Mesenteric fat pad (tissue), 1 donor: Measurements from ENCODE around the gene YTHDF1. TPM values are rescaled to one million over a fixed set of nuclear protein-coding genes. Genes with fewer than 3 reads are reported as not detected.

Source experiments
- DNase-seq: peaks from one replicate; pipeline ENCODE4 v3.0.0-alpha.2; 2020; ENCODE audit warnings: low spot score
- total RNA-seq: library from RNA; stranded (reverse); fragmentation: NEBNext Ultra II Directional; extraction: Animal tissue kit (Norgen Biotek cat#: 25700); gene quantifications from one replicate; pipeline ENCODE4 v1.2.1, GENCODE V29; 2021
- donor health status: DM: yes; HTN: yes; CAD: no.

Gene YTHDF1
- total RNA-seq, 1 donor from 2014 or later, result 33.6 TPM

DNA sequence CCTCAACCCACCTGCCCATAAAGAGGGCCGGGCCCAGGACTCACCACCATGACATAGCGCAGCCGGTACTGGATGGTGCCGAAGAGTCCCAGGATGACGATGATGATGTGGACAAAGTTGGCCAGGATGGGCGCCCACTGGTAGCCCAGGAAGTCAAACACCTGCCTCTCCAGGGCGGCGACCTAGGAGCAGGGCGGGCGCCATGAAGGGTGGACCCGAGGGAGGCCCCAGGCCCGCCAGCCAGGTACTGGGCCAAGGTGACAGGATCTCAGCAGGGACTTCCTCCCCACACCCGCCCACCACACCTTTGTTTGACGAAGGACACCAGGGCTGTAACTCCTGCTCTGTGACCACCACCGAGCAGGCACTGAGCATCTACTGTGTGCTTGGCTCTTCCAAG is 34.0 kb upstream of the YTHDF1 start:
- no peak for DNase-seq

- no peak for DNase-seq
These were observed 33.1 kb upstream of the YTHDF1 start for GRCh38 chr20:63248835-63249591.

- DNase-seq, result no peak
These were observed 31.8 kb upstream of the YTHDF1 start for GRCh38 chr20:63247671-63248228.

DNA sequence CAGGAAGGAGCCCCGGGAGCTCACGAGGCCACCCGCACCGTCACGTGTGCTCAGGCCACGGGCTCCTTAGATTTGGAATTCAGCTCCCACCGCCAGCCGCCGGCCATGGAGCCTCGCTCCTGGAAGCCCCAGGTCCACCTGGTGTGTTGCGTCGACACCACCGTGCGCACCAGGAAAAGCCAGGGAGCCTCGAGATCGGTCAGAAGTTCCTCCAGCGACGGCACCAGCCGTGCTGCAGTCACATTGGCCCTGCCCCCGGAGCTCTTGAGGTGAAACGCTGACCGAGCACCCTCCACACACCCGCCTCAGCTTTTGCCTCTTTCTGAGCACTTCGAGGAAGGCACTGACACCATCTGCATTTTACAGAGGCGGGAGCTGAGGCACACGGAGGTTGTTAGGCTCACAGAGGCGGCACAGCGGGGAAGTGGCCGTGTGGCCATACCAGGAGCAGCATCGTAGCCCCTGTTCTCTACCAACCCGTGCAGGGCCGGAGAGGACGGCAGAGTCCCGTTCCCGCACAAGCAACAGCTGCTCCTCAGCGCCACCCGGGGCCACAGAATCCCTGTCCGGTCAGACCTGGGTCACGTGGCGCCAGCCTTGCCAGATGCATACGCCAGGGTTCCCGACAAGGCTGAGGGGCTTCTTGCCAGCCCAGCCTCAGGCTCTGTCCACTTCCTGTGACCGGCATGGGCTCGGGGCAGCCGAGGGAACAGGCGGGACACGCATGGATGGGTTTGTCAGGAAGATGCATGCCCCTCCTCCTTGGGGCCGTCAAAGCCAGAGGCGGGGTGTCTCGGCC is 30.8 kb upstream of the YTHDF1 start:
- DNase-seq, result no peak

GRCh38 chr20:63244468-63244867 is 28.5 kb upstream of the YTHDF1 start:
- DNase-seq, result no peak

DNA sequence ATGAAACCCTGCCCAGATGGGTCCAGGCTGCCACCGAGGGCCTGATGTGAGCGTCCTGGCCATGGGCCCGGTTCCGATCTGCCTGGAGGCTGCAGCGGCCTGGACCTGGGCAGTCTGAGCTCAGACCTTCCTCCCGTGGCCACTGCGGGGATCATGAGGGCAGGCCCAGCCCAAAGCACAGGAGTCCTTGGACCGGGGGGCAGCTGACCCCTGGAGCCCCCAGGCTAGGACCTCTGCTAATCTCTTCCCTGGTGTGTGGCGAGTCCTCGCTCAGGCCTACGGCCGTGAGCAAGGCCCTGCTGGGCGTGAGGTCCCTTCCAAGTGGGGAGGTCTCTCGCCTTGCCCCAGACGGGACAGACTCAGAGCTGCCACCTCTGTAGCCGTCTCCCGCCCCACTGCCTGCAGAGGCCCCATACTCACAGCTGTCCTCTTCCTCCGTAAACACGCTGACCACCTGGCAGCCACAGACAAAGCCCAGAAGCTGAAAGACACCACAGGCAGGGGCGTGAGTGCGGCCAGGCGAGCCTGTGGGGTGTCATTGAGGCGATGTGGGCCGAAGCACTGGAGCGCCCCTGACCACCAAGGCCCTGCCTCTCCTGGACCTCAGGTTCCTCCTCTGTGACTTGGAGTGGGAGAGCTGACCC is 27.8 kb upstream of the YTHDF1 start:
- DNase-seq, result no peak

DNA sequence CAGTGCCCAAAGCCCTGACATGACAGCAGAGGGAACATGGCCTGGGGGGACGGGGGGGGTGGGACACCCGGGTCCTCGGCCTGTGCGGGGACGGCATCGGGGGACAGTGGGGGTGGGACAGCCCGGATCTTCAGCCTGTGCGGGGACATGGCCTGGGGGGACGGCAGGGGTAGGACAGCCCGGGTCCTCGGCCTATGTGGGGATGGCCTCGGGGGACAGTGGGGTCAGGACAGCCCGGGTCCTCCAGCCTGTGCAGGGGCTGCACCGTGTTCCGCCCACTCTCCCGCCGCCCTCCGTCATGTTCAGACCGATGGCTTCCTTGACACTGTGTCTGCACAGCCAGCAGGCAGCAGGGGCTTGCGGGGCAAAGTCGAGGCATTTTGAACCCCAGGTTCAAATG is 26.8 kb upstream of the YTHDF1 start:
- no peak for DNase-seq

- DNase-seq, result no peak
These were observed 25.3 kb upstream of the YTHDF1 start for GRCh38 chr20:63241272-63241671.

DNA sequence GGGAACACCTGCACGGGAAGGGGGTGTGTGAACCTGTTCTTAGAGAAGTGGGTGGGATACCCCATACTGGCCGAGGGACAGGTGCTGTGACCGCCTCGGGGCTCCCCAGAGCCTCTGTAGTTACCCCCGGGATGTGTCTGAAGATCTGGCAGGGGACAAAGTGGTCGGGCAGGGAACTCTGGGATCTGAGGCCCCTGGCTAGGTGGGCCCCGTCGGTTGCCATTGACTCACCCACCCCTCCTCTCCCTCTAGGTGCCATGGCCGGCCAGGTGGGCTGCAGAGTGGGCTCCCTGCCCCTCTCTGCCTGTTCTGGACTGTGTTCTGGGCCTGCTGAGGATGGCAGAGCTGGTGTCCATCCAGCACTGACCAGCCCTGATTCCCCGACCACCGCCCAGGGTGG is 24.1 kb upstream of the YTHDF1 start:
- DNase-seq, result no peak

- no peak for DNase-seq
These were observed 23.5 kb upstream of the YTHDF1 start for GRCh38 chr20:63239431-63239830.

- no peak for DNase-seq
These were observed 22.7 kb upstream of the YTHDF1 start for GRCh38 chr20:63238514-63239125.

- DNase-seq, result no peak
These were observed 22.1 kb upstream of the YTHDF1 start for GRCh38 chr20:63238031-63238430.

GRCh38 chr20:63236116-63236837 is 20.3 kb upstream of the YTHDF1 start:
- DNase-seq, result no peak

DNA sequence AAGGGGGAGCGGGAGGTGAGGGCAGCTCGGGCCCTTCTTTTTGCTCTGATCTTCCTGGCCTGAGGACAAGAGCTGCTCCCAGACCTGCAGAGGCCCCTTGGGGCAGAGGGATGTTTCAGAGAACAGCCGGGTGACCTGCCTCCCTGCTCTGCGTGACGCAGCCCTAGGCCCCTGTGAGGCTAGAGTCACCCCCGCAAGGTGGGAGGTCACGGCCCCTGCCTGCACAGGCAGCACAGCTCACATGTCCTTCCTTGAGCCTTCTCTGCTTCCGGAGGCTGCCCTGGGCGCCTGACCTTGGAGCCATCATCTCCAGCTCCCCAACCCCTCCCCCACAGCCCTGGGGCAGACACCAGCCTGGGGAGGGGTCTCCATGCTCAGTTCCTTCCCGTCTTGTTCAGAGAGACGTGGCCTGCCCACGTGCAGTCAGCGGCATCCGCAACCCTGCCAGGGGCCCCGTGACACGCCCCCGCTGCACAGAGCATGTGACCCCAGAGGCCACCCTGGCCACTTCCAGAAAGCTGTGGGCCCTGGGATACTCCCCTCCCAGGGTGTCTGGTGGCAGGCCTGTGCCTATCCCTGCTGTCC is 19.6 kb upstream of the YTHDF1 start, which contains the start of gene BIRC7:
TSS of gene BIRC7 (plus strand) at position 507 of the 585 bp plus-strand sequence. CDS start 192 bp downstream, outside the sequence.
- no peak for DNase-seq

- no peak for DNase-seq
These were observed 18.9 kb upstream of the YTHDF1 start for GRCh38 chr20:63234693-63235398.

DNA sequence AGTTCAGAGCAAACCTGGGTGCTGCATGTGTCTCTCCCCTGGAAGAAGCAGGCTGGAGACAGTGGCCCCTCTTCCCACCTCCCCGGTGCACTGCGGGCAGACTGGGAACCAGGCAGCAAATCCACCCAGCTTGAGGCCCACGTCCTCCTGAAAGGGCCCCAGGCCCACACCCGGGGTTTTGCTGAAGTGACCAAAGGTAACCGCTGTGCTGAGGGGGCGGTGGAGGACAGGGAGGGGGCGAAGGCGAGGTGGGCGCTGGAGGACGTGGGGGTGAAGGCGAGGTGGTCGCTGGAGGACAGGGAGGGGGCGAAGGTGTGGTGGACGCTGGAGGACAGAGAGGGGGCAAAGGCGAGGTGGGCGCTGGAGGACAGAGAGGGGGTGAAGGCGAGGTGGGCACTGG is 18.0 kb upstream of the YTHDF1 start:
- no peak for DNase-seq

- DNase-seq, result no peak
These were observed 17.1 kb upstream of the YTHDF1 start for GRCh38 chr20:63233061-63233344.

DNA sequence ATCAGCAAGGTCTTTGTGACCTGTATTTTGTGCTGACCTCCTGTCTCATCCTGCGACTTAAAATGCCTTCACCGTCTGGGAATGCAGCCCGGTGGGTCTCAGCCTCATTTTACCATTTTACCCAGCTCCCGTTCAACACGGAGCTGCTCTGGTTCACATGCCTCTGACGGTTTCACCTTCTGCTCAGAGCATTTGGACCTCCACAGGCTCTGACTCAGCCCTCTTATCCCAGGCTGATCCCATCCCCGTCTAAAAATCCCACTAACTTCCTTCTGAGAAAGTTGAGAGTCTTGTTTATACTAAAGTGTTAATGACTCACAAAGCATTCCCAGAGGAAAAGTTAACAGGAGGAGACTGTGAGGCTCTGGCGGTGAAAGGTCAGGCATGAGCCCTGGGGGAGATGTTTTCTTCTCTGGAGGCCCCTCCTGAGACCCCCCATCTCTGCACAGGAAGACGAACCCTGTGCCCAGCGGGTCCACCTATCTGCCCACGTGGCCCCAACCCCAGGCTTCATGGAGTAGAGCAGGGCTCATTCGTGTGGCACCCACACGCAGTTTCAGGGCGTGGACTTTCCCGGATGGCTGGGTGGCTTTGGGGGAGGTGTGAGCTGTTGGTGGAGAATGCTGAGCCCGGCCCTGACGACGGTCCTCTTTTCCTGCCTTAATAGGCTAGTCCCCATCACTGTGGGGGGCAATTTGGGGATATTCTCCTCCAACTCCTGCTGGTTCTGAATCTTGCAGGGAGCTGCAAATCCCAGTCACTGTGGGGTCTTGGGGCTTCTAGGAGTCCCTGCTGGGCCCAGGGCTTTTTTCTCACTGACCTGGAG is 16.5 kb upstream of the YTHDF1 start:
- DNase-seq, result no peak

DNA sequence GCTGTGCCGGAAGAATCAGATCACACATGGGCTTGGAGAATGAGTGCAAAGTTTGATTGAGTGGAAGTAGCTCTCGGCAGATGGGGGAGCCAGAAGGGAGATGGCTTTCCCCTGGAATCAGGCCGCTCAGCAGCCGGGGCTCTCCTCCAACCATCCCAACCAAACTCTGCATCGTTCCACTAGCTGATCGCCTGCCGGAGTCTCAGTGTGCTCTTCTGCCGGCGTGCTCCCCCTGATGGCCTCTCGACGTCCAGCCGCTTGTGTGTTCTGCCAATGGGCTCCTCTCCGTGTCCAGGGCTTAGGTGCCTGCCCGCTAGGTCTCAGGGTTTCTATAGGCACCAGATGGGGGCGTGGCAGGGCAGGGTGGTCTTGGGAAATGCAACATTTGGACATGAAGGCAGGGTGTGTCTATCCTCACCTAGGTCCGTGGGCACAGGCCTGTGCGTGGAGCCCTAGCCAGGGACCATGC is 14.9 kb upstream of the YTHDF1 start:
- no peak for DNase-seq
